KG1 (cell line): Measurements from ENCODE around the gene SHC2.
"Not testable (repeated sequence)": the region's sequence is repeated elsewhere in the genome, so short reads cannot be mapped to it uniquely, and the experiment has no call there.

ENCODE experiments used
- DNase-seq: peaks from one replicate; lab custom pipeline; 2025; lab: John Stamatoyannopoulos, UW

SHC2 gene

GRCh38 chr19:491146-491741 lies 30.4 kb upstream of the SHC2 start:
- no peak for DNase-seq

GRCh38 chr19:489418-490196 lies 28.8 kb upstream of the SHC2 start:
- DNase-seq, result no peak

GRCh38 chr19:488505-489417 lies 27.9 kb upstream of the SHC2 start:
- DNase-seq, result peak; percentile 87

- DNase-seq, result no peak
These were observed 24.9 kb upstream of the SHC2 start for GRCh38 chr19:485583-486236.

GRCh38 chr19:485077-485476 lies 24.2 kb upstream of the SHC2 start:
- no peak for DNase-seq

GRCh38 chr19:484494-484893 lies 23.7 kb upstream of the SHC2 start:
- DNase-seq, result no peak

- no peak for DNase-seq
These were observed 22.7 kb upstream of the SHC2 start for GRCh38 chr19:483332-484072.

- no peak for DNase-seq
These were observed 21.6 kb upstream of the SHC2 start for GRCh38 chr19:482186-483041.

GRCh38 chr19:481100-481499 lies 20.3 kb upstream of the SHC2 start:
- DNase-seq, result not testable (repeated sequence)

GRCh38 chr19:480016-480855 lies 19.4 kb upstream of the SHC2 start:
- DNase-seq, result no peak

GRCh38 chr19:478976-479375 lies 18.1 kb upstream of the SHC2 start:
- no peak for DNase-seq

- no peak for DNase-seq
These were observed 17.5 kb upstream of the SHC2 start for GRCh38 chr19:478236-478903.

- DNase-seq, result no peak
These were observed 14.5 kb upstream of the SHC2 start for GRCh38 chr19:475360-475759.

- DNase-seq, result no peak
These were observed 13.6 kb upstream of the SHC2 start for GRCh38 chr19:474126-475078.

GRCh38 chr19:472005-472858 lies 11.4 kb upstream of the SHC2 start:
- no peak for DNase-seq

GRCh38 chr19:470701-471100 lies 9.9 kb upstream of the SHC2 start:
- DNase-seq, result no peak

- DNase-seq, result no peak
These were observed 9.0 kb upstream of the SHC2 start for GRCh38 chr19:469833-470232.
